Posterior cingulate gyrus (tissue), 11 donors: ENCODE results near the gene UNKL.
A peak's percentile ranks its signal among the peaks of the same experiment; 100 is the strongest.

Experiments
- DNase-seq, 10 donors: peaks; one replicate each; pipeline versions ENCODE4 v3.0.0 to v3.0.0-alpha.2; 2020 to 2021; ENCODE audit warnings: mixed read lengths in 3 of 10
- intact Hi-C: fragments of 100-400 bp; cut with DNase I; formaldehyde crosslinking; loops from one replicate; pipeline ENCODE4 v1.15.1; 2023

The UNKL gene

DNA sequence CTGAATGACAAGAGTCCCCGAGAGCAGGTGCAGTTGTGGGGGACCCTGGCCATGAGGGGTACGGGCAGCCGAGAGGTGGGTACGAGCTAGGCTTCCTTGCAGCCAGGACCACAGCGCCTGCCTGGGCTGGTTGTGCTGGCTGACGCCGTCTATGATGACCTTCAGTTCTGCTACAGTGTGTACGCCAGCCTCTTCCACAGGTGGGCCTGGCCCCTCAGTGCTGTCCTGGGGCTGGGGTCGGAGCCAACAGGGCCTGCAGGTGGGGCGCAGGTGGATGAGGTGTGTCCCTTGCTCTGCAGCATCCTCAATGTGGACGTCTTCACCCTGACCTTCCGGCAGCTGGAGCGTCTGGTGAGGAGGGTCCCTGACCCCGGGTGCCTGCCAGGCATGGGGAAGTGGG lies 70.0 kb downstream of the UNKL start:
- intact Hi-C loops = no loop called here

DNA sequence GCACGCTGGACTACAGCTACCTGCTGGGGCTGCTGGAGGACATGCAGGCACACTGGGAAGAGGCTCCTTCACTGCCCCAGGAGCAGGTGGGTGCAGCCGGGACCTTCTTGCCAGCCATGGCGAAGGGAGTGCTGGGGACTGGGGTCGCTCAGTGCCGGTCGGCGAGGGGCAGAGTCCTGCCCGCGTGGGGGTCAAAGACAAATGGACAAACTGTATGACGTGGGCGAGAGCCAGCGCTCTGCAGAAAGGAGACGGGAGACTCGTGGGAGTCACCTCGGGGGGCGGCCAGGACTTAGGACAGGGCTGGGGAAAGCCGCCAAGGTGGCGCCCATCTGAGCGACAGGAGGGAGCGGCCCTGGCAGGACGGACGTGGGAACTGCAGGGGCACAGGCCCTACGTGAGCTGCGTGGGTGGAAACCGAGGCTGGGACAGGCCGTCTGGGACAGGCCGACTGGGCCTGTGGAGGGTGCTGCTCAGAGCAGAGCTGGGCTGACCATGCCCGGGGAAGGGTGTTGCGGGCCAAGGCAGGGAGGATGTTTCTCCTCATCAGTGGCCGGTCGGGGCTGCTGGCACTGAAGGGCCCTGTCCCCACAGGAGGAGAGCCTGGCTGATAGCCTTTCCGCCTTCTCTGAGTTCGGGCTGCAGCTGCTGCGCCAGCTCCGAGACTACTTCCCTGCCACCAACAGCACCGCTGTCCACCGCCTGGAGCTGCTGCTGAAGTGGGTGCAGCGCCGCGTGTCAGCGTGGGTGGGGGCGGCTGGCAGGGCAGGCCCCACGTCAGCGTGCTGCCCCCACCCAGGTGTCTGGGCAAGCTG lies 70.9 kb downstream of the UNKL start:
- no peak for DNase-seq
- intact Hi-C loops = no loop called here

More for the DNA sequence above, 70.0 kb downstream of the UNKL start:
- DNase-seq = no peak

DNA sequence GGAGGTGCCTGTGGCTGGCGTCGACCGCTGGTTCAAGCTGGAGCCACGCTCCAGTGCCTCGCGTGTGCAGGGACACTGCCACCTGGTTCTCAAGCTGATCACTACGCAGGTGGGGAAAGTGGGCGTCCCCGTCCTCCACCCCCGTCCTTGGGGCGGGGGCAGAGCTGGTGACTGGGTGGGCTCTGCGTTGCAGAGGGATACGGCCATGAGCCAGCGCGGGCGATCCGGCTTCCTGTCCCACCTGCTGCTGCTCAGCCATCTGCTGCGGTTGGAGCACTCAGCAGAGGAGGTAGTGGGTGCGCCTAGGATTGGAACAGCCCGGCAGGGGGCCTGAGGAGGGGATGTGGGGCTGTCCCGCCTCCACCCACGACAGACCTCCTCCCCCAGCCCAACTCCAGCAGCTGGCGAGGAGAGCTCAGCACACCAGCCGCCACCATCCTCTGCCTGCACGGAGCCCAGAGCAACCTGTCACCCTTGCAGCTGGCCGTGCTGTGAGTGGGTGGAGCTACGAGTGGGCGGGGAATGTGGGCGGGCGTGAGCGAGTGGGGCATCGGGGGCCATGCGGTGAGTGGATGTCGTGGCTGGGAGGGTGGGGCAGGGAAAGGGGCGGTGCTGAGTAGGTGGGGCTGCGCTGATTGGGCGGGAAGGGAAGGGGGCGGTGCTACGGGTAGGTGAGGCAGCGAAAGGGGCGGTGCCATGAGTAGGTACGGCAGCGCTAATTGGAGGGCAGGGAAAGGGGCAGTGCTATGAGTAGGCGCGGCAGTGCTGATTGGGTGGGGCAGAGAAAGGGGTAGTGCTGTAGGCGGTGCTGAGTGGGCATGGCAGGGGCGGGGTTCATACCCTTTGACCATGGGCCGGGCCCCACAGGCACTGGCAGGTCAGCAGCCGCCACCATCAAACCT lies 71.7 kb downstream of the UNKL start:
- peak; percentile 70 to 98 (median 84) for DNase-seq
- intact Hi-C loops = no loop called here

DNA sequence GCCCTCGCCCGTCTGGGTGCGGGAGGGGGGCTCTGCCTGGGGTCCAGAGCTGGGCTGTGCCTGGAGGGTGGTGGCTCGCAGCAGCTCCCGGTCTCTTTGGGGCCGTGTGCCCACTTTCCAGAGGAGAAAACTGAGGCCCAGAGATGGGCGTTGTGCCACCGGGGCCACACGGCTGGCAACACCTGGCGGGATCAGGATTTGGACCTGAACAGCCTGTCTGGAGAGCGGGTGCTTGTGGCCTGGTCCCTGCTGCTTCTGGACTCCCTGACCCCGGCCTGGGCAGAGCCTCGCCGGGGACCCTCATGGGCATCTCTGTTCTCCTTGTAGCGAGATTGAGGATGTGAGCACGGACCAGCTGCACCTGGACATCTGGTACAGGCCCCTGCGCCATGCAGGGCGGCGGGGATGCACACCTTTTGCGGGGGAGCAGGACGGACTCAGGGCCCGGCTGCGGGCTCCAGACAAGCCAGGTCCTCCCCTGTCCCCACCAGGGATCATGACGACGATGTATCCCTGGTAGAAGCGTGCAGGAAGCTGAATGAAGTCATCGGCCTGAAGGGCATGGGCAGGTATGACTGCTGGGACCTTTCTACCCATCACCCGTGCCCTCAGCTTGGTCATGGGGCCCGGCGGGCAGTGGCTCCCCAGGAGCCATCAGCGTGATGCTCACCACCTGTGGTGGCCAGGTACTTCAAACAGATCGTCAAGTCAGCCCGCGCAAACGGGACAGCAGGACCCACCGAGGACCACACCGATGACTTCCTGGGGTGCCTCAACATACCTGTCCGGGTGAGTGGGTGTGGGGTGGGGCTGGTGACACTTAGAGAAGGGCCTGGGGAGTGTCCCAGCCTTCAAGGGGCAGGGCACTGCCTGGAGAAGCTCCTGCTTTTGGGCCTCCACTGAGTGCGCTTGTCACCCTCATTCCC lies 72.7 kb downstream of the UNKL start:
- no peak for DNase-seq
- intact Hi-C loops = no loop called here

DNA sequence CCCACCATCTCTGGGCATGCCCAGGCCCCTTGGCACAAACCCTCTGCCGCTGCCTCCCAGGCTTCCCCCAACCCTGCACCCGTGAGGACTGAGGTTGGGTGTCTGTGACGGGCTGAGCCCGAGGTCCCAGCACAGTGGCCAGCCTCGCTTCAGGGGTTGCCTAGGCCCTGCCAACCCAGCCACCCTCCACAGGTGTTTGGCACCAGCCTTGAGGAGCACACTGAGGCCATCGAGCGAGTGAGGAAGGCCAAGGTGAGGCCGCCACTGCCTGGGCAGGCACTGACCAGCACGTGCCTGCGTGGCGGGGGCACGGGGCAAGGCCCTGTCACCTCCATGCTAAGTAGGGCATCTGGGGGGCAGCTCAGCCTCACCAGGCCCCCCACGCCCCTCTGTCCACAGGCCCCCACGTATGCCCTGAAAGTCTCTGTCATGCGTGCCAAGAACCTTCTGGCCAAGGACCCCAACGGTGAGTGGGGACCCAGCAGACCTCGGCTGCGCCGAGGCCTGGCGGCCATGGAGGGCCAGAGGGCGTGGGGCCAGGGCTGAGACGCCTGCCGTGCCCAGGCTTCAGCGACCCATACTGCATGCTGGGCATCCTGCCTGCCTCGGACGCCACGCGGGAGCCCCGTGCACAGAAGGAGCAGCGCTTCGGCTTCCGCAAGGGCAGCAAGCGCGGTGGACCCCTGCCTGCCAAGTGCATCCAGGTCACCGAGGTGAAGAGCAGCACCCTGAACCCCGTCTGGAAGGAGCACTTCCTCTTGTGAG lies 73.6 kb downstream of the UNKL start:
- no peak for DNase-seq
- intact Hi-C loops = no loop called here

DNA sequence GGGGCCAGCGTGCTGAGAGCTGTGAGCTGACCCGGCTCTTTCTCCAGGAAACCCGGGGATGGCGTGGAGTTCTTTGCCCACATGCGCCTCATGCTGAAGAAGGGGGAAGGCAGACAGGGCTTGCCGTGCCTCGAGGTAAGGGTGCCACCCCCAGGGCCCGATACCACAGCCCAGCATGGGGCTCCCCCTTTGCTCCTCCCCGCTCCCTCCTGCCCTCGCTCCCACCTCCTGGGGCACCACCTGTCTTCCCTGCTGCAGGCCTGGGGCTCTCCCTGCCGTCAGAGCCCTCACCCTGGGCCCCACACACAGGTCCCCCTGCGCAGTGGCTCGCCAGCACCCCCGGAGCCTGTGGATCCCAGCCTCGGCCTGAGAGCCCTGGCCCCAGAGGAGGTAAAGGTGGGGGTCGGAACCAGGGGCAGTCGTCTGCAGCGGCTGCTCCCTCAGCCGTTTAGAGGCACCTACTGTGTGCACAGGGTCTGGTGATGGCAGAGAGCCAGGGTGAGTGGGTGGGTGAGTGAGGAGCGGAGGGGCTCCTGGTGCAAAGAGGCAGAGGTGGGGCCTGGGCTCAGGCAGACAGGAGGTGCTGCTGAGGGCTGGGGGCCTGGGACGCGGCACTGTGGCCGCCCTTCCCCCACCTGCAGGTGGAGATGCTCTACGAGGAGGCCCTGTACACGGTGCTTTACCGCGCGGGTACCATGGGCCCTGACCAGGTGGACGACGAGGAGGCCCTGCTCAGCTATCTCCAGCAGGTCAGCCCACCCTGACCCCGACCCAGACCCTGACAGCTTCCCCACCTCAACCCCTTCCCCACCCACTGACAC lies 75.4 kb downstream of the UNKL start:
- intact Hi-C loops = no loop called here

DNA sequence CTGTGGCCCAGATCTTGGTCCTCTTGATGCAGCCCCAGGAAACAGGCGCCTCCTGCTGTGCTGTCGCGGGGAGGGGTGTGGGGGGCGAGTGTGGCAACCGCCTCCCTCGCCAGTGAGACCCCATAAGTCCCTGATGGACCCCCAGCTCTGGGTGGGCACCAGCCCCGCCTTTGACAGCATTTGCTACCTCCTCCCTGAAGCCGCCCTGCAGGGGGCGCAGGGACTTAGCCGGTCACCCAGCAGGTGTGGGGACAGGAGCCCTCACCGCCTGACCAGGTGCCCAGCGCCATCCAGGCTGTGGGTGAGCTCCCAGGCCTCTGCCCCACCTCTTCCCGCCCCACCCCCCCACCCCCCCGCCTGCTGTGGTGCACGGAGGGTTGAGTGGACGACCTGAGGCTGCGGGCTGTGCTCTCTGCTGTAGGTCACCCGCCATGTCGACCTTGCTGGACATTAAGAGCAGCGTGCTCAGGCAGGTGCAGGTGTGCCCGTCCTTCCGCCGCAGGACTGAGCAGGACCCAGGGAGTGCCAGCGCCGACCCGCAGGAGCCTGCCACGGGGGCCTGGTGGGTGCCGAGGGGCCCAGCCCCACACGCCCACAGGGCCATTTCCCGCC lies 76.3 kb downstream of the UNKL start:
- DNase-seq = no peak
- intact Hi-C loops = no loop called here

More for the DNA sequence above, 75.4 kb downstream of the UNKL start:
- DNase-seq = no peak

DNA sequence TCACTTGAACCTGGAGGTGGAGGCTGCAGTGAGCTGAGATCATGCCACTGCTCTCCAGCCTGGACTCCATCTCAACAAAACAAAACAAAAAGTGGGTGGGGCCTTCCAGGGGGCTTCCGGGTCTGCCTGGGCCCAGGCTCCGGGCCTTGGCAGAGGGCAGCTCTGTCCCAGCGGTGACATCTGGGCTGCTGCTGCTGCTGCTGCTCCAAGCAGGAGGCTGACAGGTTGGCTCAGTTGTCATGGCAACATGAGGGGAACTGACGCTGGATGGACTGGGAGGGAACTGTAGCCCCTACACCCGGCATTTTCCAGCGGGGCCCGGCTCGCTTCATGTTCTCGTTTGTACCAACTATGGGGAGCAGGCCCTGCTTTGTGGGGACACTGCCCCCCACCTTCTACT lies 77.0 kb downstream of the UNKL start:
- intact Hi-C loops = no loop called here
- DNase-seq = no peak

DNA sequence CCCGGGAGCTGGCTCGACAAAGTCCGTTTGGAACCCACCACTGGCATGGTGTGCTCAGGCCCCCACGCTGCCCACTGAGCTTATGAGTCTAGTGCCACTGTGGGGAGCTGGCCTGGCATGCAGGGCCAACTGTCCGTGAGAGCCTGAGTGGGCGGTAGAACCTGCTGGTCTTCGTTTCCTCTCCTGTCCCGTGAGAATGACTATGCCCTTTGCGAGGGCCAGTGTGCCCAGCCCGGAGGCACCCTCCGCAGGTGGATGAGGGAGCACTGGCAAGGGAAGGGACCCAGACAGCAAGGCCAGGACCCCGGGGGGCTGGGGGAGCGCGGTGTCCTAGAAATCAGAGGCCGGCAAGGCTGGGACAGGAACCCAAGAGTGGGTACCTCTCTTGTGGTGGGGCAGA lies 77.9 kb downstream of the UNKL start:
- no peak for DNase-seq
- intact Hi-C loops = no loop called here

DNA sequence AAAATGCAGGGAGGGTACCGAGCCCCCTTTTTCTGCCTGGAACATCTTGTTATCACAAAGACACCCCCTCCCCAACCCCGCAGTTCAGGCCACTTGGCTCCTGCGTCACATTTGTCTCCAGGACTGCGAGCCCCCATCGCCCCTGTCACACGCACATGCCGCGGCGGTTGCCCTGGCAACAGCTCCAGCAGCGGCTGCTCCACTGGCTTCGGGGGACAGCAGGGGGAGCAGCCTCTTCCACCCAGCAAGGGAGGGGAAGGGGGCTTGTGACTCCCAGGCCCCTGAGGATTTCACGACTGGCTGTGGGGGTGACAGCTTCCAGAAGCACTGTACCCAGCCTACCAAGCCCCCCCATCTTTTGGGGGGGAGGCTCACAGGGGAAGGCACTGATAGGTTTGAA lies 78.5 kb downstream of the UNKL start:
- peak in 7 of 10 donors; percentile 35 to 93 (median 54) for DNase-seq
- intact Hi-C loops = no loop called here

DNA sequence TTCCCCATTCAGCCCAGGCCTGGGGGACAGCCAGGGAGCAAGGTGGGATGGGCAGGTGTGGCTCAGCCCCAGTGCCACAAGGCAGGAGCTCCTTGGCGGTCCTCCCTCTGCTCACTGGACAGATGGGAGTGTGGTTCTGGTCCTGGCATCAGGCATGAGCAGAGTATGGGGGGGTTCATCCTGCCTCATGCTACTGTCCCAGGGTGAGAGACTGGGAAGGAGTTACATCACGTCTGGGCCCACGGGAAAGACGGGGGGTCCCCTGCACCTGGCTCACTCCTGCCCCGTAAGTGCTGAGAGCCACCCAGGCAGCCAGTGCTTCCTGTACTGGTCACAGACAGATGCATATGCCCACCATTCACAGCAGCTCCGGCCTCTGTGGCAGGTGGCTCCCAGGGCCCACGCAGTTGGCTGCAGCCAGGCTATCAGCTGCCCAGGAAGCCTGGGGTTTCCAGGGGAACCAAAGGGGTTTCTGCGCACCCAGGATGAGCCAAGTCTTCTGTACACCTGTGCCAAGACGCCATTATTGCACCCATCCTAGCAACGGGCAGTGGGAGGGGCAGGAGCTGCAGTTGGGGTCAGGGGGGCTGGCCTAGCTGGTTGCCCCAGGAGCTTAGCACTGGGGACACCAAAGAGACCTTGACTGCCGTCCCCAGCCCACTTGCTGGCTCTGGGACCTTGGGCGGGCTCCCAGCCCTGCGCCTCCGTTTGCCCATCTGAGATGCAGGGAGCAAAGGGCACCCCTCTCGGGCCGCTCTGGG lies 79.1 kb downstream of the UNKL start:
- intact Hi-C loops = no loop called here
- peak in 2 of 10 donors; percentile 16 to 34 for DNase-seq

DNA sequence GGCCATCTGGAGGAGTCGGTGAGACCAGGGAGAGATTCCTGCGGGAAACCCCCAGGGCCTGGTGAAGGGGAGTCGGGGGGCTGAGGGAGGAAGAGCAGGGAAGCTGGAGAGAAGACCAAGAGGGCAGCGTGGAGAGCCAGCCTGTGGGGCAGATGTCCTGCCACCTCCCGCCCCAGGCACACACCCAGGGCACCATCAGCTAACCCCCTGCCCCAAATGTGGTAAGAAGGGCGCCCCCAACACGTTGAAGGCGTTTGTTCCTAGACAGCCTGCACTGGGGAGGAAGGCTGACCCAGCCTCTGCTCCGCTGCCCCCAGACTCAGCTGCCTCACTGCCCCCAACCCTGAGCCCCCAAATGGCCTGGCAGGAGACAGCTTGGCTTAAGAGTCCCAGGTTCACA lies 79.8 kb downstream of the UNKL start:
- intact Hi-C loops = no loop called here
- DNase-seq = no peak

DNA sequence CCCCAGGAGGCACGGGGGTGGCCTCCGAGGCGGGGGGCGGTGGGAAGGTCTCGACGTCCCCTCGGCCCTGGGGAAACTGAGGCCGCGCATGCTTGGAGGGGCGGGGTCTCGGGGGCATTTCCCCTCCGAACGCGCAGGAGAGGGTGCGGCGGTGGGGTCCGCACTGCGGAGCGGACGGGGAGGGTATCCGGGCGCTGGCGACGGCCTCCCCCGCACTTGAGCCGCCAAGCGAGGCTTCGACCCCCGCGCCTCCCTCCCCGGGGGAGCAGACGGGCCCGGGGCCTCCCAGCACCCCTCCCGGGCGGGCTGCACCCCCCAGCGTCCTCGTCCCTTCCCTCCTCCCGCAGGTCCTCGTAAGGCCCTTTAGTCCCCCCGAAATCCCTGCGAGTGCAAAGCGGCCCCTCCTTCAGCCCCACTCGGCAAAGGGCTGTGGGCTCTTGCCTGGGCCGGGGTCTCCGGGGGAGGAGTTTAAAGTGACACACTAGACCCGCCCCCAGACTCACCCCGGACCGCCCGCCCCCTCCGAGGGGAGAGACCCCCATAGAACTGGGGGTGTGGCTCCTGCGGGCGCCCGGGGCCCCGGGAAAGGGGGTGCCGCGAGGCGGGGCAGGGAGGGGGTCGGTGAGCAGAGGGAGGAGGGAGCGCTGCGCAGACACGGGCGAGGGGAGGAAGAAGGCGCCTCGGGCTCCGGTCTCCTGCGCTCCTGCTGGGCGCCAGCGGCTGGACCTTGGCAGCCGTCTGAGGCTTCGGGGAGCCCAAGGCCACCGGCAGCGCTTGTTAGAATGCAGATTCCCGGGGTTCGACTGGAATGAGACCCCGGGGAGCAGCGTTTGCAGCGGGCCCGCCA lies 80.4 kb downstream of the UNKL start:
- DNase-seq = no peak
- intact Hi-C loops = no loop called here

DNA sequence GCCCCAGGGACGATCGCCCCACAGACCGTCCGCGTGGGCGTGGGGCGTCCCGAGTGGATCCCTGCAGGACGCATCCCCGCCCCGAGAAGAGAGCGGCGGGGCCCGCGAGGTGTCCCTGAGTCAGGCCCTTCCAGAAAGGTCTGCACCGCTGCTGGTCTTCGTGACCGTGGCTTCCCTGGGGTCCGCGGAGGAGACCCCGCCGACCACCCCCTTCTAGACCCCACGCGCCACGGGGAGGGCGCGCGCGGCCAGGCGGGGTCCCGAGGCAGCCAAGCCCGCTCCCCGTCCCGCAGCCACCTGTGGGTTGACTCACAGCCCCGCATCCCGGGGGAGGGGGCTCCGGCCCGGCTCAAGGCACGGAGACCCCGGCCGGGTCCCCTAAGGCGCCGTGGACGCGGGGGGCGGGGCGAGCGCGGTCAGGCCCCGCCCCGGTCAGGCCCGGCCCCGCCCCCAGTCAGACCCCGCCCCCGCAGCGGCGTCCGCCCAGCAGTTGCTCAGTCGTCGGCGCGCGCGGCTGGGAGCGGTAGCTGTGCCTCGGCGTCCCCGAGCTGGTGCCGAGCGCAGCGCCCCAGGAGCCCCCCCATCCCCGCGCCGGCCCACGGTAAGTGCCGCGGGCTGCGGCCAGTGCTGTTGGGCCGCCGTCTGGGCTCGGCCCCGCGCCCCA lies 81.2 kb downstream of the UNKL start, which contains the start of gene BAIAP3:
Gene BAIAP3 (plus strand): TSS at position 497 of the 664 bp plus-strand sequence. CDS start 4,905 bp downstream, outside the sequence.
- intact Hi-C loops = no loop called here
- peak in 7 of 10 donors; percentile 50 to 92 (median 63) for DNase-seq

DNA sequence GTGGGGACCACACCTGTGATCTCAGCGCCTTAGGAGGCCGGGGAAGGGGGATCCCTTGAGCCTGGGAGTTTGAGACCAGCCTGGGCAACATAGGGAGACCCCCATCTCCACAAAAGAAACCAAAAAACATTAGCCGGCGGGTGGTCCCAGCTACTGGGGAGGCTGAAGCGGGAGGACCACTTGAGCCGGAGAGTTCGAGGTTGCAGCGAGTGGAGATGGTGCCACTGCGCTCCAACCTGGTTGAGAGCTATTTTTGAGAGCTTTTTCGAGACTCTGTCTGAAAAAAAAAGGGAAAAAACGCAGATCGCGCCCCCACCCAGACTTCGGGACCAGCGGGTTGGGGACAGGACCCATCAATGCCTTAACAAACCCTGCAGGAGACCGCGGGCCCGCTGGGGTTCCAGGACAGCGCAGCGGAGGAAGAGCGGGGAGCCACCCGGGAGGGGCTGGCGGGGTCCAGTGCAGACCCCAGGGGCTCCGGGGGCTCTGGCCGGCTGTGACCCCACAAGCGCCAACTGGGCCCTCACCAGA lies 81.8 kb downstream of the UNKL start:
- DNase-seq = no peak
- intact Hi-C loops = no loop called here
